HFF-Myc (cell line): ENCODE results near the gene SKP1.

Source experiments
- DNase-seq: peaks from one replicate; pipeline ENCODE4 v3.0.0-alpha.2; 2011; ENCODE audit warnings: low read depth; ENCODE audit errors: extremely low read depth
- H3K4me3 ChIP-seq: replicated peaks from 2 replicates; pipeline ENCODE4 v1.5.1; 2011; ENCODE audit warnings: low read depth, mild to moderate bottlenecking, control low read depth, low read length
- TF ChIP-seq, protein P1 (sequence below): IDR thresholded peaks from 2 replicates; pipeline ENCODE4 v1.5.1; 2012; ENCODE audit warnings: mild to moderate bottlenecking, low read depth, low read length, control low read depth; ENCODE audit errors: missing control alignments

The SKP1 gene

DNA sequence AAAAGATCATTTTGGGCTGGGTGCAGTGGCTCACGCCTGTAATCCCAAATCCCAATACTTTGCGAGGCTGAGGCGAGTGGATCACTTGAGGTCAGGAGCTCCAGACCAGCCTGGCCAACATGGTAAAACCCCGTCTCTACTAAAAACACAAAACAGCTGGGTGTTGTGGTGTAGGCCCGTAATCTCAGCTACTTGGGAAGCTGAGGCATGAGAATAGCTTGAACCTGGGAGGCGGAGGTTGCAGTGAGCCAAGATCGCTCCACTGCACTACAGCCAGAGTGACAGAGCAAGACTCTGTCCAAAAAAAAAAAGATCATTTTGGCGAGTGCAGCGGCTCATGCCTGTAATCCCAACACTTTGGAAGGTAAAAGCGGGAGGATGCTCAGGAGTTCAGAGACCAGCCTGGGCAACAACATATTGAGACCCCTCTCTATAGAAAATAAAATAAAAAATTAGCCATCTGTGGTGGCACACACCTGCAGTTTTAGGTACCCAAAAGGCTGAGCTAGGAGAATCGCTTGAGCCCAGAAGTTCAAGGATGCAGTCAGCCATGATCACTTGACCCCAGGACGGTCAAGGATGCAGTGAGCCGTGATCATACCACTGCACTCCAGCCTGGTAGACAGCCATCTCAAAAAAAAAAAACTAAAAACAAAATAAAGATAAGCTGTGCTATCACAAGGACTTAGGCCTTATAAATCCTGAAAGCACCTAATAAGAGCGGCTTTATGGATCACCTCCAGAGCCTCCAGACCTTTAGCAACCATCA lies 32.9 kb upstream of the SKP1 start:
- no peak for DNase-seq
- TF ChIP-seq, protein P1, sequence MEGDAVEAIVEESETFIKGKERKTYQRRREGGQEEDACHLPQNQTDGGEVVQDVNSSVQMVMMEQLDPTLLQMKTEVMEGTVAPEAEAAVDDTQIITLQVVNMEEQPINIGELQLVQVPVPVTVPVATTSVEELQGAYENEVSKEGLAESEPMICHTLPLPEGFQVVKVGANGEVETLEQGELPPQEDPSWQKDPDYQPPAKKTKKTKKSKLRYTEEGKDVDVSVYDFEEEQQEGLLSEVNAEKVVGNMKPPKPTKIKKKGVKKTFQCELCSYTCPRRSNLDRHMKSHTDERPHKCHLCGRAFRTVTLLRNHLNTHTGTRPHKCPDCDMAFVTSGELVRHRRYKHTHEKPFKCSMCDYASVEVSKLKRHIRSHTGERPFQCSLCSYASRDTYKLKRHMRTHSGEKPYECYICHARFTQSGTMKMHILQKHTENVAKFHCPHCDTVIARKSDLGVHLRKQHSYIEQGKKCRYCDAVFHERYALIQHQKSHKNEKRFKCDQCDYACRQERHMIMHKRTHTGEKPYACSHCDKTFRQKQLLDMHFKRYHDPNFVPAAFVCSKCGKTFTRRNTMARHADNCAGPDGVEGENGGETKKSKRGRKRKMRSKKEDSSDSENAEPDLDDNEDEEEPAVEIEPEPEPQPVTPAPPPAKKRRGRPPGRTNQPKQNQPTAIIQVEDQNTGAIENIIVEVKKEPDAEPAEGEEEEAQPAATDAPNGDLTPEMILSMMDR = no peak
- no peak overlapping the region for H3K4me3 ChIP-seq

DNA sequence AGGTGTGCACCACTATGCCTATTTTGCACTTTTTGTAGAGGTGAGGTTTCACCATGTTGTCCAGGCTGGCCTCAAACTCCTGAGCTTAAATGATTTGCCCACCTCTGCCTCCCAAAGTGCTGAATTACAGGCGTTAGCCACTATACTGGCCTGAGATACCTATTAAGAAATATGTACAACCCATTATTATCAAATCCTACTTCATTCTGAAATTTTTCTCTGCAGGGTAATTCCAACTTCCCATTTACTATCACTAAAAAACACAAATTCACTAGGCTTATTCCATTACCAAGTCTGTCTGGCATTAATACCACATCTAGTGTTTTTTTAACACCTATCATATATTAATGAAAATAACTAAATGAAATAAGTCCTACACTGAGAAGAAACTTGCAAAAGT lies 30.9 kb upstream of the SKP1 start:
- TF ChIP-seq, protein P1 = no peak
- no peak overlapping the region for H3K4me3 ChIP-seq
- no peak for DNase-seq

DNA sequence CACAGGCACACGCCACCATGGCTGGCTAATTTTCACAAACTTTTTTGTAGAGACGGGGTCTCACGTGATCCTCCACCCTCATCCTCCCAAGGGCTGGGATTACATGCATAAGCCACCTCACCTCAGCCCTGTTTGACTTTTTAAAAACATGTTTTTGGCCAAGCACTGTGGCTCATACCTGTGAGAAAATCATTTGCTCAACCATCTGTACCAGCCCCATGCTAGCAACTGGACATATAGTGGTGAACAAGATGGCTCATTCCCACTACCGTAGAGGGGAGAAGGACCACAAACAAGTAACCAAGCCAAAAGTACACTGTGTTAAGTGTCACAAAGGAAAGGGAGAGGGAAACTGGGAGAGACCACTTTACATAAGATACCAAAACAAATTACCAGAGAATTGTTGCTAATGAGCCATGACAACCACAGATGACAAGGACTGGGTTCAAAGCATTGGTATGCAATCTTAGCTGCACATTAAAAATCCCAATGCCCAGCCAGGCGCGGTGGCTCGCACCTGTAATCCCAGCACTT lies 29.9 kb upstream of the SKP1 start:
- no peak overlapping the region for H3K4me3 ChIP-seq
- TF ChIP-seq, protein P1 = no peak
- DNase-seq = no peak

DNA sequence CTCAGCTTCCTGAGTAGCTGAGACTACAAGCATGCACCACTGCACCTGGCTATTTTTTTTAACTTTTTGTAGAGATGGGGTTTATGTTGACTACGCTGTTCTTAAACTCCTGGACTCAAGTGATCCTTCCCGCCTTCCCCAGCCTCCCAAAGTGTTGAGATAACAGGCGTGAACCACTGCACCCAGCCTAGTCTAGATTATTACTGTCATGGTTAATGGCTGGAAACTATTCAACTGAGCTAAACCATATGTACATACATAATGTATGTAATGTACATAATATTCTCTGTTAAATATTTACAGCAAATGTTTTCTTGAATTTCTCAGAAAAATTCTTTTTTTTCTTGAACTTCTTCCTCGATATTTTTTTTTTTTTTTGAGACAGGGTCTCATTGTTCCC lies 27.8 kb upstream of the SKP1 start:
- no peak overlapping the region for H3K4me3 ChIP-seq
- TF ChIP-seq, protein P1 = no peak
- DNase-seq = no peak

DNA sequence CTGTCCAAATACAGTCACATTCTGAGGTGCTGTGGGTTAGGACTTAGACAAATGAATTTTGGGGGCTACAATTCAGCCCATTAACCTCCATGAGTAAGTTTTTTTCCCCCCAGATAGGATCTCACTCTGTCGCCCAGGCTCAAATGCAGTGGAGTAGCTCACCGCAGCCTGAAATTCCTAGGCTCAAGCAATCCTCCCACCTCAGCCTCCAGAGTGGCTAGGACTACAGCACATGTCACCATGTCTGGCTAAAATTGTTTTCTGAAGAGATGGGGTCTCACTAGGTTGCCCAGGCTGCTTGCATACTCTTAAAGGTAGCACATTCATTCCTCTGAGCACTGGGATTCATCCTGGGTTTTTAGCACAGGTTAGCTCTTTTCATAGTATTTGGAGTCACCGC lies 26.9 kb upstream of the SKP1 start:
- TF ChIP-seq, protein P1 = no peak
- no peak overlapping the region for H3K4me3 ChIP-seq
- DNase-seq = no peak

DNA sequence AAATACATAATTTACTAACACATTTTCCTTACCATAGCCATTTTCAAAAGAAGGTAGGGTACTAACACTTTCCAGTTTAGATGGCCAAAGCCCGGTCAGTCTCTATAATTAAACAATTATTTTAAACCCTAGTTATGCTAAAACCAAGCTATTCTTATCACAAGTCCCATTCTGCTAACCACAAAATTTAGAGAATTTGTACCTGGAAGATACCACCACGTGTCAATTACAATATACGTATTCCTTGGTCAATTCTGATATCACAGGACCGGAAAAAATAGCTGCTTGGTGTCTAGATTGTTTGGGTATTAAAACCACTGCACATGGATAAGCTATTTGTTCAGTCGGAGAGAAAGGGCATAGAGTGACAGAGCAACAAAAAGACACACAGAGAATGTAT lies 18.9 kb upstream of the SKP1 start:
- TF ChIP-seq, protein P1 = no peak
- no peak for DNase-seq
- no peak overlapping the region for H3K4me3 ChIP-seq

DNA sequence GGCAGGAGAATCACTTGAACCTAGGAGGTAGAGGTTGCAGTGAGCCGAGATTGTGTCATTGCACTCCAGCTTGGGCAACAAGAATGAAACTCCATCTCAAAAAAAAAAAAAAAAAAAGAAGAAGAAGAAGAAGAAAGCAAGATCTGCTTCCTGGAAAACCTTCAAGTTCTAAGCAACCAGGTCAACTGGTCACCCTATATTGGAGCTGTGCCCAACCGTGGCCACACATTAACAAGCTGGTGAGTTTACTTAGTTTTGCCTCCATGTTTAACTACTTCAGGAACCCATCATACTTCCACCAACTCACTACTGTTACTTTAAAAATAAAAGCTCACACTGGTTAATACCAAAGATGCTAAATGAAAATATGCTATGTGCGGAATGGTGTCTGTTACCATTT lies 12.3 kb upstream of the SKP1 start:
- TF ChIP-seq, protein P1 = no peak

More for the DNA sequence above, 12.3 kb upstream of the SKP1 start:
- no peak for DNase-seq
- H3K4me3 ChIP-seq = no peak overlapping the region
